HFFc6 (cell line): ENCODE results near the gene ELP4. TPM values are rescaled to one million over a fixed set of nuclear protein-coding genes. Genes with fewer than 3 reads are reported as not detected.

Source experiments
- DNase-seq: peaks from one replicate; pipeline ENCODE4 v3.0.0-alpha.2; 2018
- H3K27ac Mint-ChIP-seq: 2 replicates; pipeline ENCODE4 v1.8.0; 2020; ENCODE audit warnings: mild to moderate bottlenecking, mixed read lengths
- H3K27me3 Mint-ChIP-seq: 2 replicates; pipeline ENCODE4 v1.8.0; 2021; ENCODE audit warnings: mild to moderate bottlenecking, moderate library complexity, mixed read lengths; ENCODE audit not compliant: insufficient read depth
- H3K36me3 Mint-ChIP-seq: 2 replicates; pipeline ENCODE4 v1.8.0; 2021; ENCODE audit warnings: low read depth, mixed read lengths
- H3K4me1 Mint-ChIP-seq: 2 replicates; pipeline ENCODE4 v1.8.0; 2020; ENCODE audit warnings: low read depth, mixed read lengths
- H3K4me3 Mint-ChIP-seq: 2 replicates; pipeline ENCODE4 v1.8.0; 2020; ENCODE audit warnings: mild to moderate bottlenecking, moderate library complexity, mixed read lengths
- H3K9me3 Mint-ChIP-seq: 2 replicates; pipeline ENCODE4 v1.8.0; 2020; ENCODE audit warnings: mild to moderate bottlenecking, mixed read lengths
- total RNA-seq, 6 experiments: library from RNA; stranded (reverse); fragmentation: NEBNext Ultra II Directional; extraction: Animal tissue kit (Norgen Biotek cat#: 25700); gene quantifications; 2 replicates in 1 of 6; 3 replicates in 5 of 6; pipeline ENCODE4 v1.2.3, GENCODE V29; 2021
- TF ChIP-seq, protein P1 (sequence below): fragments of 200-600 bp; sonication (generic); IDR thresholded peaks from 2 replicates; pipeline ENCODE4 v1.5.0; 2021; ENCODE audit warnings: antibody characterized with exemption, mild to moderate bottlenecking

Gene ELP4
- total RNA-seq, 6 experiments from 2014 or later: 11.0 to 14.3 (median 12.2) TPM

DNA sequence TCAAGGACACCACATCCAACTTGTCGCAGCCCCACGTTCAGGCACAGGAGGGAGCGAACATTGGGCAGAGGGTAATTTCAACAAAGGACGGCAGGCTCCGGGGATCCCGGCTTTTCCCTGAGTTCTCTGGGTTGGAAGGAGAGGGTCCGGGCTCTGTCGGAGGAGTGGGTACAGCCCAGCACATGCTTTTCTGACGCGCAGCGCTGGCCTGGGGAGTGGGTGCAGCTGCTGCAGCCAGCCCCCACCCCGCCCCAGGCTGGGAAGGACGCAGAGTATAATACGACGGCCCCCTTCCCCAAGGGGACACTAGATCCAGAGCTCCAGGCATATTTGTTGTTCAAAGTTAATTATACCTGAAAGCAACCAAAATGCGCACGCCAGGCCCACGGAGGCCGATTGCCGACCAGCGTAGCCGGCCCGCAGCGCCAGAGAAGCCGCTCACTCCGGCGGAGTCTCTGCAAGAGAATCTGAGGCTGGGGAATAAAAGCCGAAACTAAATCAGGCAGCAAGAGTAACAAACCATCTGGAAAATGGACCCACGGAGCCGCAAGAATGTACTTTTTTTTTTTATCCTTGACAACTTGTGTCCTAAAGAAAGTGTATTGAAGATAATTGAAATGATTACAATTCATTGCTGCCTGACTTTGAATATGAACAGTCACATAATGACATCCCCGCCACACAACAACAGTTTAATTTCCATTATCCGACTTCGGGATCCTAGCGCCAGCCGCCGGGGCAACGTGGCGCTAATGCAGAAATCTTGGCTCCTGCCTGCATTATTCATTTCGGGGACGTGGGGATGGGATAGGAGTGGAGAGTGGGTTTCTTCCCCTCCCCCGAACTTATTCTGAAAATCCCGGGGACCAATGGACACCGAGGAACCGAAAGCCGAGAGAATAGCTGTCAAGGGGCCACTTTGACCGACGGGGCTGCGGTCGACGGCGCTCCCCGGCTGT is 315.6 kb downstream of the ELP4 start:
- peaks cover 16% of the 10 kb centered on the region for H3K4me1 Mint-ChIP-seq
- peaks cover 80% of the 10 kb centered on the region for H3K27me3 Mint-ChIP-seq
- no peak overlapping the region for H3K27ac Mint-ChIP-seq
- H3K36me3 Mint-ChIP-seq: no peaks in the 10 kb centered on the region
- DNase-seq: no peak
- no peaks in the 10 kb centered on the region for H3K9me3 Mint-ChIP-seq
- no peak overlapping the region for H3K4me3 Mint-ChIP-seq
- TF ChIP-seq, protein P1, sequence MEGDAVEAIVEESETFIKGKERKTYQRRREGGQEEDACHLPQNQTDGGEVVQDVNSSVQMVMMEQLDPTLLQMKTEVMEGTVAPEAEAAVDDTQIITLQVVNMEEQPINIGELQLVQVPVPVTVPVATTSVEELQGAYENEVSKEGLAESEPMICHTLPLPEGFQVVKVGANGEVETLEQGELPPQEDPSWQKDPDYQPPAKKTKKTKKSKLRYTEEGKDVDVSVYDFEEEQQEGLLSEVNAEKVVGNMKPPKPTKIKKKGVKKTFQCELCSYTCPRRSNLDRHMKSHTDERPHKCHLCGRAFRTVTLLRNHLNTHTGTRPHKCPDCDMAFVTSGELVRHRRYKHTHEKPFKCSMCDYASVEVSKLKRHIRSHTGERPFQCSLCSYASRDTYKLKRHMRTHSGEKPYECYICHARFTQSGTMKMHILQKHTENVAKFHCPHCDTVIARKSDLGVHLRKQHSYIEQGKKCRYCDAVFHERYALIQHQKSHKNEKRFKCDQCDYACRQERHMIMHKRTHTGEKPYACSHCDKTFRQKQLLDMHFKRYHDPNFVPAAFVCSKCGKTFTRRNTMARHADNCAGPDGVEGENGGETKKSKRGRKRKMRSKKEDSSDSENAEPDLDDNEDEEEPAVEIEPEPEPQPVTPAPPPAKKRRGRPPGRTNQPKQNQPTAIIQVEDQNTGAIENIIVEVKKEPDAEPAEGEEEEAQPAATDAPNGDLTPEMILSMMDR: no peak

- Mint-ChIP-seq H3K27ac (no peak overlapping the region), H3K36me3 (no peaks in the 10 kb centered on the region), H3K9me3 (no peaks in the 10 kb centered on the region), H3K4me1 (peaks cover 16% of the 10 kb centered on the region), H3K27me3 (peaks cover 81% of the 10 kb centered on the region), H3K4me3 (no peak overlapping the region)
- TF ChIP-seq, protein P1: no peak
- no peak for DNase-seq
These were observed 316.4 kb downstream of the ELP4 start for GRCh38 chr11:31825838-31826484.

- H3K4me3 Mint-ChIP-seq: peak overlapping the region; percentile 69
- no peaks in the 10 kb centered on the region for H3K9me3 Mint-ChIP-seq
- H3K27me3 Mint-ChIP-seq: peaks cover 77% of the 10 kb centered on the region
- no peaks in the 10 kb centered on the region for H3K36me3 Mint-ChIP-seq
- peaks cover 16% of the 10 kb centered on the region for H3K4me1 Mint-ChIP-seq
- TF ChIP-seq, protein P1: no peak
- DNase-seq: no peak
- H3K27ac Mint-ChIP-seq: no peak overlapping the region
These were observed 317.2 kb downstream of the ELP4 start for GRCh38 chr11:31826536-31827438.

DNA sequence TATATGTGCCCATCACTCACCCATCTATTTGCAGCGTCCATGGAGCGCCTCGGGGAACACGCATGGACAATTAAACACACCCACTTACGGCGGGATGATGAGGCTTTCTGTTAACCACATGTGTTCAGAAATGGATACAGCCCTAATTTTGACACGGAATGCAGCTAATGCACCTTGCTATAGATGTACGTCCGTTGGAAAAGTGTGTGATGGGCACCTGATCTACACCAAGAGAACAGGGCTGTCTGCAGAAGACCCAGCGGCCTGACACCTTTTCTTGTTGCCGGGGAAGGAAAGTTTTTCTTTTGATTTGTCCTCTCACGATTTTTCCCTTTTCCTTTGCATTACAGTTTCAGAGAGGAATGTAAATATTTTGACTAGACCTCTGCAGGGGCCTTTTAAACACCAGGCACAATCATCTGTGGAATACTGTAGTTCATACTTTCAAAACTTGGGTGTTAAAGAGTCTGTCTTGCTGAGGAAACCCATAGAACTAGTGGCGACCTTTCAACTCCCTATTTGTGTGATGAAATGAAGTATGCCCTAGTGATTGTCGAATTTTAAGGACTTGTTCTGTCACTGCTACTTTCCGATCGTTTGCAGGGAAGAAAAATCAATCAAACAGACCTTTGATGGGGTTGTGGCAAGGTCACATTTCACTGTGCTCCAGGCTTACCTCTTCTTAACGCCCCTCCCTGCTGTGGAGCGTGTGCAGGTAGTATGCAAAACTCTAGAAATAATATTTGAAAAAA is 318.1 kb downstream of the ELP4 start:
- peak overlapping the region; percentile 69 for H3K4me3 Mint-ChIP-seq
- no peak for DNase-seq
- peaks cover 73% of the 10 kb centered on the region for H3K27me3 Mint-ChIP-seq
- TF ChIP-seq, protein P1: no peak
- no peak overlapping the region for H3K27ac Mint-ChIP-seq
- H3K9me3 Mint-ChIP-seq: no peaks in the 10 kb centered on the region
- no peaks in the 10 kb centered on the region for H3K36me3 Mint-ChIP-seq
- H3K4me1 Mint-ChIP-seq: peaks cover 16% of the 10 kb centered on the region

DNA sequence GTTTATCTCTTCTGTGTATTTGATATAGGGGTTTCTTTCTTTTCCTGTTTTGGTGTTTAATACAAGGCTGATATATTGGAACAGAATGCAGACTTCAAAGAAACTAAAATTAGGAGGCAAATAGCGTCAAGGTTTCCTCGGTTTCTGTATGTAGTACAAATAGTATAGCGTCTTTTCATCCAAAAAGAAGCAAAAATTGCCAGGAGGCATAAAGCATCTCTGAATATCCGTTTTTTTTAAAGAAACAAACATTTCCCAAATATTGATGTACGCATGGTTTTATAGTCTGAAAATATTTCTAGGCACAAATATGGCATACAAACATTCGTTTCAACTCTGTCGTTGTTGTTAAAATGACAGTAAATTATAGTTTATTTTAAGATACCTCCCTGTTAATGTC is 318.6 kb downstream of the ELP4 start:
- Mint-ChIP-seq H3K36me3 (no peaks in the 10 kb centered on the region), H3K9me3 (no peaks in the 10 kb centered on the region), H3K27ac (no peak overlapping the region), H3K4me3 (peak overlapping the region; percentile 69; the same call in 1 of the 2 replicates), H3K27me3 (peaks cover 67% of the 10 kb centered on the region), H3K4me1 (peaks cover 16% of the 10 kb centered on the region)
- TF ChIP-seq, protein P1: no peak
- DNase-seq: no peak
